Ishikawa (cell line): Measurements from ENCODE around the gene NPBWR2.

Experiments
- CEBPB ChIP-seq: IDR thresholded peaks from 2 replicates; pipeline ENCODE4 v1.6.1; 2012
- CREB1 ChIP-seq: IDR thresholded peaks from 2 replicates; pipeline ENCODE4 v1.6.1; 2012; ENCODE audit warnings: low read depth
- EGR1 ChIP-seq: IDR thresholded peaks from 2 replicates; pipeline ENCODE4 v1.6.1; 2012
- EP300 ChIP-seq: IDR thresholded peaks from 2 replicates; pipeline ENCODE4 v1.6.1; 2012; ENCODE audit warnings: borderline replicate concordance
- FOXM1 ChIP-seq: IDR thresholded peaks from 2 replicates; pipeline ENCODE4 v1.6.1; 2012; ENCODE audit warnings: low read depth, borderline replicate concordance
- MAX ChIP-seq: IDR thresholded peaks from 2 replicates; pipeline ENCODE4 v1.6.1; 2012
- NFIC ChIP-seq: IDR thresholded peaks from 2 replicates; pipeline ENCODE4 v1.6.1; 2012
- RAD21 ChIP-seq: IDR thresholded peaks from 2 replicates; pipeline ENCODE4 v1.6.1; 2012; ENCODE audit warnings: low read depth
- REST ChIP-seq: IDR thresholded peaks from 2 replicates; pipeline ENCODE4 v1.6.1; 2012; ENCODE audit warnings: low read depth, mild to moderate bottlenecking
- TAF1 ChIP-seq: IDR thresholded peaks from 2 replicates; pipeline ENCODE4 v1.6.1; 2012; ENCODE audit warnings: low read depth, mild to moderate bottlenecking
- TCF12 ChIP-seq: IDR thresholded peaks from 2 replicates; pipeline ENCODE4 v1.6.1; 2012; ENCODE audit warnings: low read depth
- TEAD4 ChIP-seq: IDR thresholded peaks from 2 replicates; pipeline ENCODE4 v1.6.1; 2012
- USF1 ChIP-seq: IDR thresholded peaks from 2 replicates; pipeline ENCODE4 v1.6.1; 2012
- YY1 ChIP-seq: IDR thresholded peaks from 2 replicates; pipeline ENCODE4 v1.6.1; 2012; ENCODE audit warnings: low read depth
- ZBTB7A ChIP-seq: IDR thresholded peaks from 2 replicates; pipeline ENCODE4 v1.6.1; 2012; ENCODE audit warnings: low read depth

NPBWR2 gene

GRCh38 chr20:64138276-64138815 is 31.0 kb upstream of the NPBWR2 start:
- no peak for TF ChIP-seq CEBPB
- no peak for TF ChIP-seq TCF12
- TF ChIP-seq FOXM1 = no peak
- TF ChIP-seq EP300 = no peak
- no peak for TF ChIP-seq TAF1
- TF ChIP-seq YY1 = no peak
- TF ChIP-seq ZBTB7A = no peak
- no peak for TF ChIP-seq REST
- TF ChIP-seq NFIC = no peak
- TF ChIP-seq TEAD4 = no peak
- TF ChIP-seq RAD21 = no peak
- no peak for TF ChIP-seq USF1
- no peak for TF ChIP-seq EGR1
- TF ChIP-seq MAX = no peak
- TF ChIP-seq CREB1 = no peak

GRCh38 chr20:64137598-64138031 is 30.2 kb upstream of the NPBWR2 start:
- TF ChIP-seq MAX = no peak
- TF ChIP-seq EP300 = no peak
- TF ChIP-seq FOXM1 = no peak
- TF ChIP-seq NFIC = no peak
- TF ChIP-seq ZBTB7A = no peak
- TF ChIP-seq REST = no peak
- no peak for TF ChIP-seq RAD21
- TF ChIP-seq TCF12 = no peak
- no peak for TF ChIP-seq TEAD4
- TF ChIP-seq TAF1 = no peak
- TF ChIP-seq USF1 = no peak

GRCh38 chr20:64136004-64136710 is 28.8 kb upstream of the NPBWR2 start:
- TF ChIP-seq USF1 = no peak
- no peak for TF ChIP-seq CREB1
- TF ChIP-seq NFIC = no peak
- no peak for TF ChIP-seq EP300
- no peak for TF ChIP-seq TEAD4
- no peak for TF ChIP-seq REST
- no peak for TF ChIP-seq CEBPB
- TF ChIP-seq MAX = no peak
- TF ChIP-seq EGR1 = no peak
- TF ChIP-seq FOXM1 = no peak
- no peak for TF ChIP-seq ZBTB7A
- no peak for TF ChIP-seq TCF12
- TF ChIP-seq YY1 = no peak
- TF ChIP-seq RAD21 = no peak
